T-helper 1 cell treated with Interleukin-12 subunit alpha and Interleukin-12 subunit beta and Interleukin-4 antibody, amounts not matched to agents 30 μg/mL and 1 μg/mL, for 36 hours (primary cell): ENCODE measurements around the gene ANO4.

Experiments
- H3K27ac Mint-ChIP-seq: one replicate; pipeline ENCODE4 v1.8.0; 2021; ENCODE audit warnings: mild to moderate bottlenecking, mixed read lengths
- H3K27me3 Mint-ChIP-seq: one replicate; pipeline ENCODE4 v1.8.0; 2021; ENCODE audit warnings: low read depth, mixed read lengths
- H3K36me3 Mint-ChIP-seq: one replicate; pipeline ENCODE4 v1.8.0; 2021; ENCODE audit warnings: low read depth, mixed read lengths
- H3K4me1 Mint-ChIP-seq: one replicate; pipeline ENCODE4 v1.8.0; 2021; ENCODE audit warnings: low read depth, mixed read lengths
- H3K4me3 Mint-ChIP-seq: one replicate; pipeline ENCODE4 v1.8.0; 2021; ENCODE audit warnings: mild to moderate bottlenecking, moderate library complexity, mixed read lengths
- H3K9me3 Mint-ChIP-seq: one replicate; pipeline ENCODE4 v1.8.0; 2021; ENCODE audit warnings: mixed read lengths

The ANO4 gene

DNA sequence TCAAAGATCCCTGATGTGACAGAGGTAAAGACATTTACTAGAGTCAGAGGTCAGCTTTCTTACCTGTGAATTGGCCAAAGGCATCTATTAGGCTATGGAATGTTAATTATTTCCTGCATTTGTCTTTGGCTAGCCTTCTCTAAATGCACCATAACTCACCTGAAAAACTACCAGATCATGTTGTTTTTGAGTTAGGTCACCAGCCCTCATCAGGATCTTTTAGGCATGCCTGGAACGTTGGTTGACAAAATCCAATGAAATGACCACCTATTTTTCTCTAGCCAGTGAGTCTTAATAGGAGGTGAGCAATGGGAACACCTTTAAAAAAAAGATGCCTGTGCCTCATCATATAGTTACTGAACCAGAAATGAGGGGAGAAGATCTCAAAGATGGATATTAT, 46.2 kb downstream of the ANO4 start:
- H3K36me3 Mint-ChIP-seq: no peaks in the 10 kb centered on the region
- H3K4me3 Mint-ChIP-seq: no peak overlapping the region
- H3K27ac Mint-ChIP-seq: no peak overlapping the region
- no peaks in the 10 kb centered on the region for H3K9me3 Mint-ChIP-seq
- no peaks in the 10 kb centered on the region for H3K4me1 Mint-ChIP-seq
- H3K27me3 Mint-ChIP-seq: no peaks in the 10 kb centered on the region

DNA sequence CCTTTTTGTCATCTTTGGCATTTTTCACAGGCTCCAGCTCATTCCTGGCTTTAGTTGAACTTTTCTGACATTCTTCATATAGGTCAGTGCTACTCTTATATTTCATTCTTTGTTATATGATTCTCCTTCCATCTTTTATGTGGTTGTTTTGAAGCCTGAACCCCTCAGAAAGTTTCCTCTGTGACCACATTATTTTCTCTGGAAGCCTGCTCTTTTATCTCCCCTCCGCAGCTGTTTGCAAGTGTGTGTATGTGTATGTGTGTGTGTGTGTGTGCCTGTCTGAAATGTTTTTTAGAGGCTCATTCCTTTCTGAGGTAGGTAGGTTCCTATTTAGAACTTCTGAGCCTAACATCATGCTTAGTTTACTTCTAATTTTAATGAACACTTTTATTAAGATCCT, 47.6 kb downstream of the ANO4 start:
- Mint-ChIP-seq H3K4me1 (no peaks in the 10 kb centered on the region), H3K27ac (no peak overlapping the region), H3K9me3 (no peaks in the 10 kb centered on the region), H3K36me3 (no peaks in the 10 kb centered on the region), H3K27me3 (no peaks in the 10 kb centered on the region), H3K4me3 (no peak overlapping the region)

DNA sequence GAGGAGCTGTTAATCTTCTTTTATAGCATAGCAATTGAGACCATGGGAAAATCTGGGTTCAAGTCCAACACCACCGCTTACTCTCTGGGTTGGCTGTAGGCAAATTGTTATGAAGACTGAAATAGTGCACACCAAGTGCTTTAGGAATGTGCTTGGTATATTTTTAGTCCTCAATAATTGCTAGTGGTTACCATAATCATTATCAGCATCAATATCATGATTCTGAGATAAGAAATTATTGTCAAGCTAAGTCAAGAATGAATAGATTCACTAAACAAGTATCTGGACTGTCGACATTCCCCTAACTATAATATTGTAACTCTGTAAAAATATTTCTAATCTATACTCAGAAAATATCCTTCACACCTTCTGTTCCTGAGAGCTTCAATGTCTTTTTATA, 48.5 kb downstream of the ANO4 start:
- H3K4me1 Mint-ChIP-seq: no peaks in the 10 kb centered on the region
- H3K27ac Mint-ChIP-seq: no peak overlapping the region
- no peak overlapping the region for H3K4me3 Mint-ChIP-seq
- no peaks in the 10 kb centered on the region for H3K9me3 Mint-ChIP-seq
- H3K27me3 Mint-ChIP-seq: no peaks in the 10 kb centered on the region
- H3K36me3 Mint-ChIP-seq: no peaks in the 10 kb centered on the region

DNA sequence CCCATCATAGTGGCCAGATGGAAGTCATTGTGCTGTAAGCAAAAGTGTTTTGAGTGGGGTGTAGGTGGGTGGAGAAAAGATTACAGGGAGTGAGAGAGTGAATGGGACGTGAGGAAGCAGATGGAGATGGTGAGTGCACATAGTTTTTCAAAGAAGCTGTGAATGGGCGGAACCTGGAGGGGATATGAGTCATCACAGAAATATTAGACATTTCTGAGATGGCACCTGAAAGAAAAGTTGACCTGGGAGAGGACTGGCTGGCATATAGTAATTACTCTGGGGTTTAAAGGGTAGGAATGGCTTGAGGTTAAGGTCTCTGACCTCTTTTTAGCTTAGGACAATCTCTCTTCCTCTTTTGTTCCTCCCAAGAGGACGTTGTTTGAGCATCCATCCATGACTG, 50.5 kb downstream of the ANO4 start:
- H3K36me3 Mint-ChIP-seq: no peaks in the 10 kb centered on the region
- H3K4me3 Mint-ChIP-seq: no peak overlapping the region
- no peak overlapping the region for H3K27ac Mint-ChIP-seq
- no peaks in the 10 kb centered on the region for H3K27me3 Mint-ChIP-seq
- H3K4me1 Mint-ChIP-seq: no peaks in the 10 kb centered on the region
- H3K9me3 Mint-ChIP-seq: no peaks in the 10 kb centered on the region

DNA sequence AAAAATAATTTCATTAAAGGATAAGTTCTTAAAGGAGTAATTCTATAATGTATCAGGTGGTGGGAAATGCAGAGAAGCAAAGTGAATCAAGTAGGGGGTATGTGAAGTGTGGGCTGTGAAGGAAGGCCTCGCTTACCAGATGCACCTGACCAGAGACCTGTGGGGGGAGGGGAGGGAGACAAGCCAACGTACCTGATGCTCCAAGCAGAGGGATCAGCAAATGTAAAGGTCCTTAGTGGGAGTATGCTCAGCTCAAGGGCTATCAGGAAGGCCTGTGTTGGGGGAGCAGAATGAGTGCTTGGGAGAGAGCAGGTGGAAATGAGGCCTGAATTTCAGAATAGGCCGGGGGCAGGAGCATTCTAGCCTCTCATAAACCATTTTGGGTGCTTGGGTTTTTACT, 57.1 kb downstream of the ANO4 start:
- Mint-ChIP-seq H3K36me3 (no peaks in the 10 kb centered on the region), H3K4me3 (no peak overlapping the region), H3K27me3 (no peaks in the 10 kb centered on the region), H3K4me1 (no peaks in the 10 kb centered on the region), H3K27ac (no peak overlapping the region), H3K9me3 (no peaks in the 10 kb centered on the region)

DNA sequence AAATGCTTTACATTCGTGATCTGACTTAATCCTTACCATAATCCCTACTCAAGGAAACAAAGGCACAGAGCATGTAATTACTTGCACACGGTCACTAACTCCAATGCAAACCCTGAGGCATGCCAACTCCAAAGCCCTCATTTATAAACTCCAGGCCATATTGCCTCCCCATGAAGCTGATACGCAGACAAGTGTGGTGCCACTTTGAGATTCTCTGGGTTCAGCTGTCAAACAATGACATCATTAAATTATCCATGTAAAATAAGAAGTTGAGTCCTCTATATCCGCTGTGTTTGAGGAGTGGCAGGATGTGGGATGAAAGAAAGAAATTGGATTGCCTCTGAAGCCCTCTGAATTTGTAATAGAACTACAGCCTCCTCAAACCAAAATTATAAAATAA, 62.8 kb downstream of the ANO4 start:
- Mint-ChIP-seq H3K27me3 (no peaks in the 10 kb centered on the region), H3K36me3 (no peaks in the 10 kb centered on the region)

DNA sequence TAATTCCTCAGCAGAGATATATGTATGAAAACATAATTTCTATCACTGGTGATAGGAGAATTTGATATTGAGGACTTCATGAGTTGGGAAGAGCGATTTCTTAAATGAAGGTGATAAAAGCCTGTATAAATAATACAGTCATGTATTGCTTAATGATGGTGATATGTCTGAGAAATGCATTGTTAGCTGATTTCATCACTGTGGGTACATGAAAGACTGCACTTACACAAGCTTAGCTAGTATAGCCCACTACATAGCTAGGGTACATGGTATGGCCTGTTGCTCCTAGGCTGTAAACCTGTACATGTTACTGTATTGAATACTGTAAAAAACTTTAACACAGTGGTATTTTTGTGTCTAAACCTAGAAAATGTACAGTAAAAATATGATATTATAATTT, 63.4 kb downstream of the ANO4 start:
- Mint-ChIP-seq H3K4me1 (no peaks in the 10 kb centered on the region), H3K27ac (no peak overlapping the region), H3K27me3 (no peaks in the 10 kb centered on the region), H3K9me3 (no peaks in the 10 kb centered on the region), H3K36me3 (no peaks in the 10 kb centered on the region), H3K4me3 (no peak overlapping the region)

More for the DNA sequence above, 62.8 kb downstream of the ANO4 start:
- no peaks in the 10 kb centered on the region for H3K4me1 Mint-ChIP-seq
- H3K4me3 Mint-ChIP-seq: no peak overlapping the region
- H3K27ac Mint-ChIP-seq: no peak overlapping the region
- no peaks in the 10 kb centered on the region for H3K9me3 Mint-ChIP-seq

DNA sequence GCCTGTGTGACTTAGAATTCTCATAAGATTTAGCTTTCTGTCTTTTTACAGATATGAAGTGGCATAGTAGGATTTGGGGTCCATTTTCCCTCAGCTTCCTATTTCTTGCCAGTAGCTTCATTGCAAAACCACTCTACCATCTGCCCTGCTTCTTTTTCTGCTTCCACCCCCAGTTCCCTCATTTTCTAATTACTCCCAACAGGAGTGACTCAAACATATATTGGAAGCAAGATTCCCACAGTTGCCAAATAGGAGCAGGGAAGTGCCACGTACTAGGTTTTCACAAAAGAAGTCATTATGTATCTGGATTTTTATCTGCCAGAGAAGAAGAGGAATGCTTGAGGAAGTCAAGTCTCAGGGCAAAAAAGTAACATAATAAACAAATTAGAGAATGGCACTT, 64.1 kb downstream of the ANO4 start:
- Mint-ChIP-seq H3K4me3 (no peak overlapping the region), H3K27me3 (no peaks in the 10 kb centered on the region), H3K27ac (no peak overlapping the region), H3K36me3 (no peaks in the 10 kb centered on the region), H3K9me3 (no peaks in the 10 kb centered on the region), H3K4me1 (no peaks in the 10 kb centered on the region)

DNA sequence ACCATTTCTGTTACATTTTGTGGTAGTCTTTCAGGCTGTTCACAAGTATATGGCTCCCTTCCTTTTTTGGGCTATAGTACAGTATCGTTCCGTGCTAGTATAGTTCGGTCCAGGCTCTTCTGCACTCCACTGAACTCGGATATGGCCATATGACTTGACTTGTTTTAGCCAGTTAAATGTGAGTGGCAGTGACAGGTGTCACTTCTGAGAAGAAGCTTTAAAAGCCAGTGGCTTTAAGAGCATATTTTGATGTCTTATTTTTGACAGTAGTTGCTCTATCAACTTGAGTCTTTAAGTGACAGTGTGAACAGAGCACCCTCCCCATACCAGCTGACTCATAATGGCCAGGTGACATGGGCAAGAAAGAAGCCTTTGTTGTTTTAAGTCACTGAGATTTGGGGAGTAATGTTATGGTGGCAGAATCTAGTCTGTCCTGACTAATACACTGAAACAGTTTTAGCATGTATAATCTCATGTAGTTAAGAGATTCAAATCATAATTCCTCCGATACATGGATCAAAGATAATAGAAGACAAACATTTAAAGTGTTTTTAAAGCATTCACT, 64.6 kb downstream of the ANO4 start:
- Mint-ChIP-seq H3K36me3 (no peaks in the 10 kb centered on the region), H3K4me1 (no peaks in the 10 kb centered on the region), H3K4me3 (no peak overlapping the region), H3K27ac (no peak overlapping the region), H3K9me3 (no peaks in the 10 kb centered on the region), H3K27me3 (no peaks in the 10 kb centered on the region)

DNA sequence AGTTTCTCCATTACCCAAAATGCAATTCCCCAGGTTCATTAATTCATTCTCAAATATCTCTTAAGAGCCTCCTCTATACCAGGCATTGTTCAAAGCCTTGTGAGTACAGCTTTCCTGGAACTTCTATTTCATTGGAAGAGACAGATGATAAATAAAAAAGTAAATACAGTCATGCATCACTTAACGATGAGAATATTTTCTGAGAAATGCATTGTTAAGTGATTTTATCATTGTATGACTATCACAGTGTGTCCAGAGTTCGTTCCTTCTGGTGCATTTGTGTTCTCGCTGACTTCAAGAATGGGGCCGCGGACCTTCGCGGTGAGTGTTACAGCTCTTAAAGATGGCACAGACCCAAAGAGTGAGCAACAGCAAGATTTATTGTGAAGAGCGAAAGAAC, 66.0 kb downstream of the ANO4 start:
- Mint-ChIP-seq H3K36me3 (no peaks in the 10 kb centered on the region), H3K27ac (no peak overlapping the region), H3K4me3 (no peak overlapping the region), H3K9me3 (no peaks in the 10 kb centered on the region), H3K27me3 (no peaks in the 10 kb centered on the region), H3K4me1 (no peaks in the 10 kb centered on the region)

DNA sequence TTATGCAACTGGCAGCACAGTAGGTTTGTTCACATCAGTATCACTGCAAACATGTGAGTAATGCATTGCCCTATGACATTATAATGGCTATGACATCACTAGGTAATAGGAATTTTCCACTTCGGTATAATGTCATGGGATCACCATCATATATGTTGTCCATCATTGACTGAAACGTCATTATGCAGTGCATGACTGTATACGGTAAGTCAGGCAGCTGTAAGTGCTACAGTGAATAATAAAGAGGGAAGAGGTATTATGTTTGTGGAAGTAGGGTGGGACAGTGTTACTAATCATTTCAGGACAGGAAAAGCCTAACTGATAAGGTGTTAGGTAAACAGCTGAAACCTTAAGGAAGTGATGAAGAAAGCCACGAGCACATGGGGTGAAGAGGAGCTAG, 68.1 kb downstream of the ANO4 start:
- Mint-ChIP-seq H3K27me3 (no peaks in the 10 kb centered on the region), H3K4me3 (no peak overlapping the region), H3K4me1 (no peaks in the 10 kb centered on the region), H3K27ac (no peak overlapping the region), H3K9me3 (no peaks in the 10 kb centered on the region), H3K36me3 (no peaks in the 10 kb centered on the region)

DNA sequence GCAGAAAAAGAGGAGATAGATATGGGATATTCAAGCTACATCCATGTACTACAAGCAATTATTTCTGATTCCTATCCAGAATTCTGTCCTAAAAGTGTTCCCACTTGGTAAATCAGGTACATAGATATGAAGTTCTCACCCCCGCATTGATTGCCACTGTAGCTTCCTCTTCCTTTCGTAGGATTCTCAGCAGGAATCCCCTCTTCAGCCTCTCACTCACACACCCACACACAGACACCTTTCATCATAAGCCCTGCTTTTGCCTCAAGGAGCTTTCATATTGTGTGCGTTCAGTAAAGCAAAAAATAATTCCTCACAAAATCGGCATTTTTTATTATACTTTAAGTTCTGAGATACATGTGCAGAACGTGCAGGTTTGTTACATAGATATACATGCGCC, 69.8 kb downstream of the ANO4 start:
- Mint-ChIP-seq H3K27me3 (no peaks in the 10 kb centered on the region), H3K27ac (no peak overlapping the region), H3K4me3 (no peak overlapping the region), H3K9me3 (no peaks in the 10 kb centered on the region), H3K36me3 (no peaks in the 10 kb centered on the region), H3K4me1 (no peaks in the 10 kb centered on the region)

DNA sequence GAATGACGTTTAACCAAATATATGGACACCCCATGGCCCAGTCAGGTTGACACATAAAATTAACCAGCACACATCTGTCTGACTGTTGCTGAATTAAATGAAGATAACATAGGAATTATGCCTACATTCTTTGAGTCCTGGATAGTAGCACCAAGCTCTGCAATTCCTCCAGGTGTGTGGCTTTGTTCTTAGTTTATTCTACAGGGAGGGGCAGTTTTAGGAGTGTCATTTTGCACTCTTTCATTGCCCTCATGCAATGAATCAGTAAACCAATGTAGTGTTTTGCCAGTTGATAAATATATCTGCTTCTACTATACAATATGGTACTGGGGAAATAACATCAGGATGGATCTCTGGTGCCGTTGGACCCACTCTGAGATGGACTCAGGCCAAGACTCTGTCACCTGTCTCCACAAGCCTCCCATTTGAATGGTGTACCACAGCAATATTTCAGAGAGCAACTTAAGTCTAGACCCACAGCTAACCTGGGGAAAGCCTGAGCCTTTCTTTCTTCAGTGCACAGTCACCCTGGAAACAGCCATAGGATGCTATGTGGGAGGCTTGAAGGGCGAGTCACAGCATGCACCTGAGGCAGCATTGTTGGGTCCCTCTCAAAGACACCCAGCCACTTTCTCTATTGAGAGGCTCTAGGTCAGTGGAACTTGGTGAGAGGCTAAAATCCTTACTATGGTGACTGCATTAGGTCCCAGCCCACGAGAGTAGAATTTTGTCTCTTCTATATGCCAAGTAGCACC, 73.2 kb downstream of the ANO4 start:
- Mint-ChIP-seq H3K36me3 (no peaks in the 10 kb centered on the region), H3K27me3 (no peaks in the 10 kb centered on the region), H3K4me1 (no peaks in the 10 kb centered on the region)

DNA sequence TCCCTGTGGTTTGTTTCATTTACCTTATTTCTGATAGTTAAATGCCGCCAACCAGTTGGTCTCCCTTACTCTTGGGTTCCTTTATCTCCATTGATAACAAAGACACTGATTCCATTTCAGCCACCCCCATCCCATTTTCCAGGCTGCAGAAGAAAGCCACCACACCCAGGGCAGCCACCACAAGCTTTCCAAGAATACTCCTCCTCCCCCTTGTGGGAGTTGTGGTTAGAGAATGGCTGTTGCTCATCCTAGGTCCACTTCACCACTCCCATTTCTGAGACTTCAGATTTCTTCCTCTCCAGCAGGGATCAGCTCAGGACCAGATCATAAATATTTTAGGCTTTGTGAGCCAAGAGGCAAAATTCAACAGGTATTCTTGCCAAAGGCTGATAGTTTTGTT, 73.9 kb downstream of the ANO4 start:
- H3K27me3 Mint-ChIP-seq: no peaks in the 10 kb centered on the region
- H3K36me3 Mint-ChIP-seq: no peaks in the 10 kb centered on the region
- H3K27ac Mint-ChIP-seq: no peak overlapping the region
- H3K4me1 Mint-ChIP-seq: no peaks in the 10 kb centered on the region
- peaks cover 5% of the 10 kb centered on the region for H3K9me3 Mint-ChIP-seq
- H3K4me3 Mint-ChIP-seq: no peak overlapping the region

More for the DNA sequence above, 73.2 kb downstream of the ANO4 start:
- H3K9me3 Mint-ChIP-seq: no peaks in the 10 kb centered on the region
- H3K27ac Mint-ChIP-seq: no peak overlapping the region
- no peak overlapping the region for H3K4me3 Mint-ChIP-seq

DNA sequence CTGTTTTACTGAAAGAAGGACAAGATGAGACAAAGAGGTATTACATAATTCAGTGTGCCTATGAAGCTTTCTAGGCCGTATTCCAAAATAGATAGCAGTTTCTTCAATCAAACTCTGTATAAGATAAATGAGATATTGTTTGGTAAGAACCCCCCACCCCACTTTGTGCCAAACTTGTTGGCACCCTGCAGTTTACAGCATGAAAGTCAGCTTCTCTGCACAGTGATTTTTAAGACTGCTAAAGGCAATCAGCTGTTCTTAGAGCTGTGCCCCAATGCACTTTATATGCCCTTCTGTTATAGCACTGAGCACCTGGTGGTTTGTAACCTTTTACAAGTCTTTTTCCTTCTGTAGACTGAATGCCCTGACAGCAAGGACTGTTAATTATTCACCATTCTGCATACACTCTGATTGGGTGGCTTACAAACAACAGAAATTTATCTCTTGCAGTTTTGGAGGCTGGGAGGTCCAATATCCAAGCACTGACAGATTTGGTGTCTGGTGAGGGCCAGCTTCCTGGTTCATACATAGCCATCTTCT, 76.7 kb downstream of the ANO4 start:
- no peaks in the 10 kb centered on the region for H3K4me1 Mint-ChIP-seq
- H3K27me3 Mint-ChIP-seq: no peaks in the 10 kb centered on the region
- H3K9me3 Mint-ChIP-seq: peaks cover 7% of the 10 kb centered on the region

More for the DNA sequence above, 76.7 kb downstream of the ANO4 start:
- H3K36me3 Mint-ChIP-seq: no peaks in the 10 kb centered on the region
- no peak overlapping the region for H3K27ac Mint-ChIP-seq
- no peak overlapping the region for H3K4me3 Mint-ChIP-seq
